Activated naive CD8-positive, alpha-beta T cell treated with anti-CD3 and anti-CD28 coated beads, Interleukin-2, amount 10 ng/mL, durations not matched to agents 7 days and 5 days (primary cell): ENCODE measurements around the gene ZNF148. TPM values are rescaled to one million over a fixed set of nuclear protein-coding genes. Genes with fewer than 3 reads are reported as not detected.

ENCODE experiments used
- ATAC-seq: fragments of 150-1000 bp; cut with Tn5 transposase; one replicate; pipeline ENCODE4 v1.10.0; 2021; ENCODE audit warnings: low read depth, moderate library complexity
- POLR2A ChIA-PET: fragments of 350-600 bp; sonication (Branson Sonifier 250); formaldehyde crosslinking; loops from one replicate; lab custom pipeline; 2021; ENCODE audit warnings: antibody characterized with exemption; lab: Charles Lee
- DNase-seq: peaks from one replicate; pipeline ENCODE4 v3.0.0; 2021
- H3K27ac Mint-ChIP-seq: one replicate; pipeline ENCODE4 v1.8.0; 2022; ENCODE audit warnings: mild to moderate bottlenecking, mixed read lengths
- H3K27me3 Mint-ChIP-seq: one replicate; pipeline ENCODE4 v1.8.0; 2022; ENCODE audit warnings: mild to moderate bottlenecking, moderate library complexity, mixed read lengths
- H3K36me3 Mint-ChIP-seq: one replicate; pipeline ENCODE4 v1.8.0; 2021; ENCODE audit warnings: mild to moderate bottlenecking, mixed read lengths
- H3K4me1 Mint-ChIP-seq: one replicate; pipeline ENCODE4 v1.8.0; 2021; ENCODE audit warnings: mixed read lengths
- H3K4me3 Mint-ChIP-seq: one replicate; pipeline ENCODE4 v1.8.0; 2022; ENCODE audit warnings: mild to moderate bottlenecking, moderate library complexity, mixed read lengths
- H3K9me3 Mint-ChIP-seq: one replicate; pipeline ENCODE4 v1.8.0; 2021; ENCODE audit warnings: mixed read lengths
- total RNA-seq, 2 experiments: library from RNA; stranded (reverse); gene quantifications; one replicate each; pipeline ENCODE4 v1.2.3, GENCODE V29; 2021

The ZNF148 gene
- total RNA-seq, 2 experiments from 2014 or later, result 50.3 to 55.4 TPM

DNA sequence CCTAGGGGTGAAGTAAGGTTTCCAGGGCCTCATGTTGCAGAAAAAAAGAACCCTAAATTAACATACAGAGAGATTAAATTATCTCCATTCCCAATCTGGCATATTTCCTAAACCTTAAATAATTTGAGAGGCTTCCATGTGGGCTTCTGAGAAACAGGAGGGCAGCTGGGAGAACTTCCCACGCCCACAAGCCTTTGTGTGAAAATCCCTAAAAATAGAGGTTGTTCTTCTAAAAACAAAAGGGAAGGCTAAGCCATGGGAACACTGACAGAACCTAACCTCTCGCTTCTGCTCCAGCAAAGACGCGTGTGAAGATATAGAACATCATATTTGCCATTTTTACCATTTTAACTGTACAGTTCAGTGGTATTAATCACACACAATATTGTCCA, 161.8 kb downstream of the ZNF148 start:
- ATAC-seq (no peak), DNase-seq (no peak)
- H3K36me3 Mint-ChIP-seq, result no peaks in the 10 kb centered on the region
- H3K9me3 Mint-ChIP-seq, result no peaks in the 10 kb centered on the region
- peaks cover 57% of the 10 kb centered on the region for H3K27me3 Mint-ChIP-seq
- POLR2A ChIA-PET, result interaction anchor here (0.6 kb wide), 1 partner anchor 252 kb away, joined by 7 read pairs; no protein-coding TSS in a partner anchor
- no peak overlapping the region for H3K4me3 Mint-ChIP-seq
- H3K27ac Mint-ChIP-seq, result no peak overlapping the region
- peaks cover 10% of the 10 kb centered on the region for H3K4me1 Mint-ChIP-seq

DNA sequence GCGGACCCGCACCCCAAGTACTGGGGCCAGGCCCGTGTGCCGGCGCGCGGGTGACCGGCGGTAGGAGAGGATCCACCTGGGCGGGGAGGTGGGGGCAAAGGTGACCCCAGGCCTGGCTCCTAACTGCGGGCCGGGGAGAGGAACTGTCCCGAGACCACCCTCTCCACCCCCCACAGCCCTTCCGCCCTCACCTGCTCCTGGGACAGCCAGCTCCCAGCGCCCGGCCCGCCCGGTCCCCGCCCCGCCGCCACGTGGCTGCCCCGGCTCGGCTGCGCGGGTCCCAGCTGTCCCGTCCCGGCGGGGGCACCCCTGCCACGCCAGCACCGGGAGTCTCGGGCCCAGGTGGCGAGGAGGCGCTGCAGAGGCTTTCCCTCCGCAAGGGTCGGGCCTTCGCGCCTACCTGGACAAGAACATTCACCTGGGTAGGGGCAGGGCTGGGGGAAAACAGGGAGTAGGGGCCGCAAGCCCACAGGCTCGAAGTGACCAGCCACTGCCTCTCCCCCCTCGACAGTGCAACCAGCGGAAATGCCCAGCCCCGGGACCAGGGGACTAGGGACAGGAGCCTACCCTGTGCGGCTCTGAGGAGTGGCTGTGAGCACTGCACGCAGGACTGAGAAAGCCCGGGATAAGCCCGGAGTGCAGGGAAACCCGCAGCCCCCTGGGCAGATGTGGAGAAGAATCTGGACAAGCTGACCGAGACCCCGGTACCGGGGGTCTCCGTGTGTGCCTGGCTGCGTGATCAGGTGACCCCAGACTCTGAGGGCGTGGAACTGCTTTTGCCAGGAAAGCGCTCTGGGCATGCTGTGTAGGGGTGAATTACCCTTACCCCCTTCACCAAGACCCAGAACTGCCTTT, 162.4 kb downstream of the ZNF148 start, which contains the start of gene SLC12A8:
SLC12A8 (minus strand) TSS at position 240 of the 855 bp plus-strand sequence. CDS start 1,399 bp downstream, outside the sequence.
- Mint-ChIP-seq H3K9me3 (no peaks in the 10 kb centered on the region), H3K27me3 (peaks cover 61% of the 10 kb centered on the region), H3K27ac (no peak within 1 kb of the TSS), H3K36me3 (no peaks in the 10 kb centered on the region), H3K4me3 (peak within 1 kb of the TSS; percentile 60), H3K4me1 (peaks cover 10% of the 10 kb centered on the region)
- ATAC-seq, result peak; percentile 21
- POLR2A ChIA-PET, result interaction anchor here (0.6 kb wide), 1 partner anchor 251 kb away, joined by 7 read pairs; no protein-coding TSS in a partner anchor
- DNase-seq, result no peak

- H3K4me3 Mint-ChIP-seq, result peak overlapping the region; percentile 60
- peaks cover 64% of the 10 kb centered on the region for H3K27me3 Mint-ChIP-seq
- H3K4me1 Mint-ChIP-seq, result peaks cover 10% of the 10 kb centered on the region
- ATAC-seq, result peak; percentile 15
- H3K27ac Mint-ChIP-seq, result no peak overlapping the region
- POLR2A ChIA-PET, result no interaction called here
- no peaks in the 10 kb centered on the region for H3K9me3 Mint-ChIP-seq
- no peak for DNase-seq
- no peaks in the 10 kb centered on the region for H3K36me3 Mint-ChIP-seq
Measured at GRCh38 chr3:125212091-125212508, 163.0 kb downstream of the ZNF148 start.

DNA sequence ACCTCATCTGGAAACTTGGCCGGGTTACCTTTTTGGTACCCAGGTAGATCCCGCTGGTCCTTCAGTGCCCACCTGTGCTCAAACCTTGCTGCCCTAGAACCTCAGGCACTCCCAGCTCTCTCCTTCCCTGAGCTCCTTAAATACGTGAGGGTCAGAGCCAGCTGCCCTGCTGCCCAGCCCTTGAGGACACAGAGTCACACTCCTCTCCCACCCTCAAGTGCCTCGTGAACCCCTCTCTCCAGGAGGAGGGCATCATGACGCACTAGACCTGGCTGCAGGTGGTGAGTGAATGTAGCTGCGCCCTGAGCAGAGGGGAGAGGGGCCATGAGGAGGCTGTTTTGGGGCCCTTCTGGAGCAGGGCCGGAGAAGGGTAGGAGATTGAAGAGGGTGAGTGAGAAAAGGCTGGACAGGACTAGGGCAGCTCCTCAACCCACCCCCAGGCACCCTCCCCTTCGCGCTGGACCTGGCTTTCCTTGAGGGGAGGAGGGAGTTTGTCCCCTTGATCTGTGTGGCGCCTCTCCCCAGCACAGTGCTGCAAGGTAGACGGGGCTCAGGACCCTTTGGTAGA, 163.5 kb downstream of the ZNF148 start:
- Mint-ChIP-seq H3K27me3 (peaks cover 64% of the 10 kb centered on the region), H3K36me3 (no peaks in the 10 kb centered on the region), H3K9me3 (no peaks in the 10 kb centered on the region), H3K27ac (no peak overlapping the region), H3K4me1 (peaks cover 10% of the 10 kb centered on the region), H3K4me3 (peak overlapping the region; percentile 60)
- POLR2A ChIA-PET, result no interaction called here
- no peak for DNase-seq
- ATAC-seq, result no peak

- Mint-ChIP-seq H3K36me3 (no peaks in the 10 kb centered on the region), H3K4me1 (peaks cover 2% of the 10 kb centered on the region), H3K9me3 (no peaks in the 10 kb centered on the region), H3K27me3 (peaks cover 58% of the 10 kb centered on the region), H3K4me3 (no peak overlapping the region), H3K27ac (no peak overlapping the region)
- ATAC-seq (no peak), DNase-seq (no peak)
- POLR2A ChIA-PET, result no interaction called here
Measured at GRCh38 chr3:125207949-125208568, 167.1 kb downstream of the ZNF148 start.

- DNase-seq, result no peak
- H3K27ac Mint-ChIP-seq, result no peak overlapping the region
- POLR2A ChIA-PET, result no interaction called here
- peaks cover 55% of the 10 kb centered on the region for H3K27me3 Mint-ChIP-seq
- no peak overlapping the region for H3K4me3 Mint-ChIP-seq
- no peaks in the 10 kb centered on the region for H3K36me3 Mint-ChIP-seq
- H3K9me3 Mint-ChIP-seq, result no peaks in the 10 kb centered on the region
- no peak for ATAC-seq
- peaks cover 2% of the 10 kb centered on the region for H3K4me1 Mint-ChIP-seq
Measured at GRCh38 chr3:125207507-125207906, 167.6 kb downstream of the ZNF148 start.

GRCh38 chr3:125206934-125207333, 168.2 kb downstream of the ZNF148 start:
- H3K4me3 Mint-ChIP-seq, result no peak overlapping the region
- no peaks in the 10 kb centered on the region for H3K36me3 Mint-ChIP-seq
- DNase-seq, result no peak
- H3K9me3 Mint-ChIP-seq, result no peaks in the 10 kb centered on the region
- H3K4me1 Mint-ChIP-seq, result peaks cover 1% of the 10 kb centered on the region
- peaks cover 53% of the 10 kb centered on the region for H3K27me3 Mint-ChIP-seq
- POLR2A ChIA-PET, result no interaction called here
- ATAC-seq, result no peak
- no peak overlapping the region for H3K27ac Mint-ChIP-seq

DNA sequence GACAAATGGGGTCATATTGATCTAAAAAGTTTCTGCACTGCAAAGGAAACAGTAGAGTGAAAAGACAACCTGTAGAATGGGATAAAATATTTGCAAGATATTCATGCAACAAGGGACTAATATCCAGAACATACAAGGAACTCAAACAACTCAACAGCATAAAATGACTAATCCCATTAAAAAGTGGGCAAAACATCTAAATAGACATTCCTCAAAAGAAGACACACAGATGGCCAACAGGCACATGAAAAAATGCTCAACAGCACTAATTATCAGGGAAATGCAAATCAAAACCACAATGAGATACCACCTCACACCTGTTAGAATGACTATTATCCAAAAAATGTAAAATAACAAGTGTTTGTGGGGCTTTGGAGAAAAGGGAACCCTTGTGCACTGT, 171.4 kb downstream of the ZNF148 start:
- H3K36me3 Mint-ChIP-seq, result no peaks in the 10 kb centered on the region

GRCh38 chr3:125202197-125202596, 172.9 kb downstream of the ZNF148 start:
- ATAC-seq, result peak; percentile 74
- H3K9me3 Mint-ChIP-seq, result no peaks in the 10 kb centered on the region
- H3K36me3 Mint-ChIP-seq, result no peaks in the 10 kb centered on the region
- H3K27ac Mint-ChIP-seq, result no peak overlapping the region
- H3K4me3 Mint-ChIP-seq, result no peak overlapping the region
- peaks cover 17% of the 10 kb centered on the region for H3K27me3 Mint-ChIP-seq
- POLR2A ChIA-PET, result interaction anchor here (1.0 kb wide), 1 partner anchor 275 kb away, joined by 4 read pairs; no protein-coding TSS in a partner anchor
- DNase-seq, result no peak
- H3K4me1 Mint-ChIP-seq, result no peaks in the 10 kb centered on the region

More for the DNA sequence above, 171.4 kb downstream of the ZNF148 start:
- POLR2A ChIA-PET, result no interaction called here
- H3K27me3 Mint-ChIP-seq, result peaks cover 26% of the 10 kb centered on the region
- no peak for ATAC-seq
- H3K27ac Mint-ChIP-seq, result no peak overlapping the region
- no peak overlapping the region for H3K4me3 Mint-ChIP-seq
- H3K4me1 Mint-ChIP-seq, result no peaks in the 10 kb centered on the region
- H3K9me3 Mint-ChIP-seq, result no peaks in the 10 kb centered on the region
- DNase-seq, result no peak

- no peak for DNase-seq
- H3K27me3 Mint-ChIP-seq, result peaks cover 17% of the 10 kb centered on the region
- no peak for ATAC-seq
- POLR2A ChIA-PET, result no interaction called here
- H3K27ac Mint-ChIP-seq, result no peak overlapping the region
- no peaks in the 10 kb centered on the region for H3K36me3 Mint-ChIP-seq
- H3K4me3 Mint-ChIP-seq, result no peak overlapping the region
- no peaks in the 10 kb centered on the region for H3K9me3 Mint-ChIP-seq
- H3K4me1 Mint-ChIP-seq, result no peaks in the 10 kb centered on the region
Measured at GRCh38 chr3:125200731-125201139, 174.4 kb downstream of the ZNF148 start.

DNA sequence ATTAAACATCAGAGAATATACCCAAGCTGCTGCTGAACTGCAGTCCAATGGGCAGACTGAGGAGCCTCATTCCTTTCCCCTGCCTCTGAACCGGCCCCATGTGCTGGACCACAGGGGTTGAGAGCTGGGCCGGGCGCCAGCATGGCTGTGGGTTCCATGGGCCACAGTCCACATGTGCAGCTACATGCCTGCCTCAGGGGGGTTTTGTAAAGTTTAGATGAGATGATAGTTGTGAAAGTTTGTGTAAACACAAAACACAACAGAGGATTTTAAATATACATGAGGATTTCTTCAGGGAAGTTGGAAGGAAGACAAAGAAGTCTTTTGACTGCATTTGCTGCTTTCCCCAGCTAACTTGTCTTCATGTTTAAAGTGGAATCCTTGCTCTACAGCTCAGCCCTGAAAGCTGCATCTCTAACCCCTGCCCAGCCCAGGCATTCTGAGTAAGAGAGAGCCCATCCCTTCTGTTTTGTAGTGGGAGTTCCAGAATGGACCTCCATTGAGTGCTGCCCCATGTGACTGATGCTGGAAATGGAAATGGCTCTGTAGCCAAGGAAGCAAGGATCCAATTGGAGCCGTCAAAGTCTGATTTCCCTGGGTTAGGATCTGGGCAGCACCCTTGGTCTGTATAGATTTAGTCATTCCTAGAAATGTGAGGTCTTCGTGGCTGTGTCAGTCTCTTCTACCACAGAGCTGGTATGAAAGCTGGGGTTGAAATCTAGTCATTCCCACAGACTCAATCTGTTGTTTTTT, 180.1 kb downstream of the ZNF148 start:
- Mint-ChIP-seq H3K36me3 (no peaks in the 10 kb centered on the region), H3K4me3 (no peak overlapping the region), H3K4me1 (peaks cover 7% of the 10 kb centered on the region), H3K9me3 (no peaks in the 10 kb centered on the region), H3K27me3 (peaks cover 9% of the 10 kb centered on the region), H3K27ac (no peak overlapping the region)
- POLR2A ChIA-PET, result no interaction called here
- DNase-seq, result no peak
- no peak for ATAC-seq

DNA sequence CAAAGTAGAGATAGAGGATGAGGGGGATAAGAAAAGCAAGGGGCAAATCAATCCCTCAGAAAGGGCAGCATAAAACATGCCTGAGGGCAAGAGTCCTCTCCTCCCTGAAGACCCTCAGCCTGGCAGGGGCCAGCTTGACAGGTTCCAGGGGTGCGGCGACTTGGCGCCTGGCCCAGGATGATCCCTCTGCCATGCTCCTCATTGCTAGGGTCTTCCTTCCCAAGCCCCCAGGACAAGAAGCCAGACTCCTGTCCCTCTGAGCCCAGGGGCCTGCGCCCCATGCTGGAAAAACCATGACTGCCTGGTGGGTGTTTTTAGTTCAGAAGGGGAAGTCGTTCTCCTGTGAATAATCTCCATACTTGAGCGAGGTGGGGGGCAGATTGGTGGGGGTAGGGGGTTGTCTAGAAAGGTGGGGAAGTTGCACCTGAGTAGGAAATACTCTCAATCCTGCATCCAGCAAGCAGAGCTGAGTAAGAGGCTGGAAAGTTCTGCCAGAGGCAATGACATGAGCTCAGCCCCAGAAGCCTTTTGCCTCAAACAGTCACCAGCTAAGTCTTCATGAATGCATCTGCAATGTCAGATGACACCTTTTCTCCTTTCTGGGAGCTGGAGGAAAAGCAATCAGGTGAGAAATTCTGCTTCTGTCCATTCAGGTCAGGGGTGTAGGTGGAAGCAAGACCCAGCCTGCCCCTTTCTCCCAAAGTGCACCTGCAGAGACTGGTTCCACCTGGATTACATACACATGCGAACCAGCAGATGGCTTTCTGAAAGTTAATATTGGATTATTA, 180.9 kb downstream of the ZNF148 start:
- Mint-ChIP-seq H3K27me3 (peaks cover 9% of the 10 kb centered on the region), H3K9me3 (no peaks in the 10 kb centered on the region), H3K36me3 (no peaks in the 10 kb centered on the region), H3K4me1 (peaks cover 7% of the 10 kb centered on the region), H3K27ac (no peak overlapping the region), H3K4me3 (no peak overlapping the region)
- POLR2A ChIA-PET, result no interaction called here
- no peak for DNase-seq
- ATAC-seq, result no peak
